Gastroesophageal sphincter (tissue), 3 donors: ENCODE data around the gene KRTAP10-1.

Source experiments
- POLR2A ChIP-seq, 2 donors: fragments of 450-650 bp; IDR thresholded peaks; one replicate each; pipeline ENCODE4 v1.6.1; 2017; ENCODE audit warnings: antibody characterized with exemption in 2 of 2, mild to moderate bottlenecking in 2 of 2, moderate library complexity in 1 of 2
- TF ChIP-seq, protein P1 (sequence below), 4 experiments: fragments of 200-600 bp in 2 of 4; fragments of 450-650 bp in 2 of 4; sonication (generic) in 1 of 4; IDR thresholded peaks; one replicate each; pipeline ENCODE4 v1.5.1; 2017 to 2019; ENCODE audit warnings: antibody characterized with exemption in 4 of 4, mild to moderate bottlenecking in 2 of 4, moderate library complexity in 2 of 4

DNA sequence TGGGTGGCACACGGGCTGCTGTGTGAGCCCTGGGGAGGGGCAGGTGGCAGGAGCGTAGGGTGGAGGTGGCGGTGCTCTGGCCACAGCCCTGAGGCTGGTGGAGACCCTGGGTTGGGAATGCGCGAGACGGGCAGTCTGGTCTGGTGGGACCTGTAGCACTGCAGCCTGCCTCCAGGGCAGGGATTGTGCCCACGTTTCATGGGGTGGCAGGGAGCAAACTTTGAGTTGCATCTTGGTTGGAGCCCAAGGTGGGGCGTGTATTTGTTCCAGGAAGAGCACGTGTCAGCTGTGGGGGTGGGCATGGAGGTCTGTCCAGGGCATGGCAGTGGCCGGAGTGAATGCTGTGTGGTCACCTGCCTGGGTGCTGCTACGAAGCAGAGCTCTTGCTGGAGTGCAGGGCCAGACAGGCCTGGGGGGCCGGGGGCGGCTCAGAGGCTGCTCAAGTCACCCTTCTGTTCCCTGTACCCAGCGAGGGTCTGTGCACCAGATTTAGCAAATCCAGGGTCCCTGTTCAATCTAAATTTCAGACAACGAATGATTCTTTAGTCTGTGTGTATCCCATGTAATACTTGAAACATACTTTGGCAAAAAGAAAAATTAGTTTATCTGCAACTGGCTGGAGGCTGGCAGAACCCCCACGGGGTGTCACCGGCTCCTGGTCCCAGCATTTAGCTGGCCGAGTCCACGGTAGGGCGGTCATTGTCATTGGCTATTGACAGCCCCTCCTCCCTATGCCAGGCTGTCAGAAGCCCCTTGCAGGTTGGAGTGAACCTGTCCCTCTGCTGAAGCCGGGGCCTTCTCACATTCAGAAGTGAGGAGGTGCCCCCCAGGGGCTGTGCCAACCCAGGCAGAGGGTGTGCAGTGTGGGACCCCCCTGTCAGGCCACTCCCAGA lies 27.3 kb downstream of the KRTAP10-1 start:
- TF ChIP-seq, protein P1, sequence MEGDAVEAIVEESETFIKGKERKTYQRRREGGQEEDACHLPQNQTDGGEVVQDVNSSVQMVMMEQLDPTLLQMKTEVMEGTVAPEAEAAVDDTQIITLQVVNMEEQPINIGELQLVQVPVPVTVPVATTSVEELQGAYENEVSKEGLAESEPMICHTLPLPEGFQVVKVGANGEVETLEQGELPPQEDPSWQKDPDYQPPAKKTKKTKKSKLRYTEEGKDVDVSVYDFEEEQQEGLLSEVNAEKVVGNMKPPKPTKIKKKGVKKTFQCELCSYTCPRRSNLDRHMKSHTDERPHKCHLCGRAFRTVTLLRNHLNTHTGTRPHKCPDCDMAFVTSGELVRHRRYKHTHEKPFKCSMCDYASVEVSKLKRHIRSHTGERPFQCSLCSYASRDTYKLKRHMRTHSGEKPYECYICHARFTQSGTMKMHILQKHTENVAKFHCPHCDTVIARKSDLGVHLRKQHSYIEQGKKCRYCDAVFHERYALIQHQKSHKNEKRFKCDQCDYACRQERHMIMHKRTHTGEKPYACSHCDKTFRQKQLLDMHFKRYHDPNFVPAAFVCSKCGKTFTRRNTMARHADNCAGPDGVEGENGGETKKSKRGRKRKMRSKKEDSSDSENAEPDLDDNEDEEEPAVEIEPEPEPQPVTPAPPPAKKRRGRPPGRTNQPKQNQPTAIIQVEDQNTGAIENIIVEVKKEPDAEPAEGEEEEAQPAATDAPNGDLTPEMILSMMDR (IDR thresholded peaks at IDR 0.05) = no peak
- no peak for TF ChIP-seq POLR2A (IDR thresholded peaks at IDR 0.05)
